BLaER1 (cell line): ENCODE data around the gene EMSY.

Experiments used
- H3K27ac ChIP-seq: shearing (Covaris generic); formaldehyde crosslinking; 2 replicates; pipeline ENCODE4 v1.8.1; 2022
- H3K27me3 ChIP-seq: shearing (Covaris generic); formaldehyde crosslinking; 2 replicates; pipeline ENCODE4 v1.8.1; 2022
- H3K36me3 ChIP-seq: shearing (Covaris generic); formaldehyde crosslinking; 2 replicates; pipeline ENCODE4 v1.8.1; 2022
- H3K4me1 ChIP-seq: shearing (Covaris generic); formaldehyde crosslinking; 2 replicates; pipeline ENCODE4 v1.8.1; 2022
- H3K4me2 ChIP-seq: shearing (Covaris generic); formaldehyde crosslinking; 2 replicates; pipeline ENCODE4 v1.8.1; 2022
- H3K4me3 ChIP-seq: shearing (Covaris generic); formaldehyde crosslinking; 2 replicates; pipeline ENCODE4 v1.8.1; 2022
- H3K9ac ChIP-seq: shearing (Covaris generic); formaldehyde crosslinking; 2 replicates; pipeline ENCODE4 v1.8.1; 2022
- H3K9me3 ChIP-seq: shearing (Covaris generic); formaldehyde crosslinking; 2 replicates; pipeline ENCODE4 v1.8.1; 2022
- H4K20me1 ChIP-seq: shearing (Covaris generic); formaldehyde crosslinking; 2 replicates; pipeline ENCODE4 v1.8.1; 2022
- Cebpa-rat ChIP-seq: shearing (Covaris generic); IDR thresholded peaks from 2 replicates; pipeline ENCODE4 v1.8.1; 2022

The EMSY gene

DNA sequence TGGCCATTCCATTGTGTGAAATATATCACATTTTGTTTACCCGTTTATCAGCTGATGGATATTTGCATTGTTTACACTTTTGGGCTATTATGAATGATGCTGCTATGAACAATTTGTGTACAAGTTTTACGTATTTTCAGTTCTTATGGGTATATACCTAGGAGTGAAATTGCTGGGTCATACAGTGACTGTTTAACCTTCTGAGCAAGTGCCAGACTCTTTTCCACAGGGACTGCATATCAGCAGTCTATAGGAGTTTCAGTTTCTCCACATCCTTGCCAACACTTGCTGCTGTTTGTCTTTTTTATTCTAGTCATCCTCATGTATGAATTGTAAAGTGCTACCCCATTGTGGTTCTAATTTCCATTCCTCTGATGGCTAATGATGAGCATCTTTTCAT lies 108.2 kb downstream of the EMSY start:
- Histone ChIP-seq H3K27ac (no peak overlapping the region), H3K9ac (no peak overlapping the region), H3K27me3 (no peaks in the 10 kb centered on the region), H3K4me2 (no peak overlapping the region), H4K20me1 (no peaks in the 10 kb centered on the region), H3K36me3 (peaks cover 11% of the 10 kb centered on the region; the same call in 1 of the 2 replicates), H3K9me3 (no peaks in the 10 kb centered on the region), H3K4me3 (no peak overlapping the region), H3K4me1 (no peaks in the 10 kb centered on the region)
- no peak for TF ChIP-seq Cebpa-rat

DNA sequence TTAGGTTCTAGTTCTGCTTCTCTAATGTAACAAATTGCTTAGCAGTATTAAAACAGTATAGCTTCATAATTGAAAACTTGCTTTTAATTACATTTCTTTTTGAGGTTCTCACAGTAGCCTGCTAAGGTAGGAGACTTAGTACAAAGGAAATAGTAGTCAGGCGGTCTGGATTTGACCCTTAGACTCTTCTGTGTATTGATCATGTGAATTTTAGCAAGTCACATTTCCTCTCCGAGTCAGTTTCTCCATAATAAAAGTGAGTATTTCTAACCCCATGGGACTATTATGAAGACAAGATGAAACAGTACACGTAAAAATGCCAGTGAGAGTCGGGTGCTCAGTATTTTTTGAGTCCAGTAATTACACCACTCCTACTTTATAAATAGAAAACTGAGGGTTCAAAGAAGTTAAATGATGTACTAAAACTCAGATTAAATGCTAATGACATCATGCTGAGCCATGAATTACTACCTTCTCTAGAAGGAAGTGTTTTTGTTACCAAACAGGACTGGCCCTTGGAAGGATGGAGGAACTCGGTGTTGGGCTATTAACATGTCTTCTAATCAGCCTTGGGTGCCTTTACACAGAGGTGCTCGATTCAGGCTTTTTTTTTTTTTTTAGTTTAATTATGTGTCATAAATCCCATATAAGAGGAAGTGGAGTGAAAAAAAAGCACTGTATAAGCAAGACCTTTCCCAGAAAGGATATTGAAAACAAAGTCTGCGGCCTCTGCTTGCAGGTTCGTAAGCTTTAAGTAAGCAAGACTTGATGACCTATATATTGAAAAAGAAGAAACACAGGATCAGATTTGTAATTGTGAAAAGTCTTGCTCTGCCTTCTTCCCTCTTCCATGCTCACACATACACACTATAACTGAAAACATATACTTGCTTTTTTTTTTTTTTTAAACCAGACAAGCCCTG lies 109.0 kb downstream of the EMSY start:
- Histone ChIP-seq H3K9ac (no peak overlapping the region), H4K20me1 (no peaks in the 10 kb centered on the region), H3K4me1 (no peaks in the 10 kb centered on the region), H3K36me3 (peaks cover 10% of the 10 kb centered on the region; the same call in 1 of the 2 replicates), H3K27me3 (no peaks in the 10 kb centered on the region), H3K27ac (no peak overlapping the region), H3K9me3 (no peaks in the 10 kb centered on the region), H3K4me3 (no peak overlapping the region), H3K4me2 (no peak overlapping the region)
- TF ChIP-seq Cebpa-rat, result no peak

DNA sequence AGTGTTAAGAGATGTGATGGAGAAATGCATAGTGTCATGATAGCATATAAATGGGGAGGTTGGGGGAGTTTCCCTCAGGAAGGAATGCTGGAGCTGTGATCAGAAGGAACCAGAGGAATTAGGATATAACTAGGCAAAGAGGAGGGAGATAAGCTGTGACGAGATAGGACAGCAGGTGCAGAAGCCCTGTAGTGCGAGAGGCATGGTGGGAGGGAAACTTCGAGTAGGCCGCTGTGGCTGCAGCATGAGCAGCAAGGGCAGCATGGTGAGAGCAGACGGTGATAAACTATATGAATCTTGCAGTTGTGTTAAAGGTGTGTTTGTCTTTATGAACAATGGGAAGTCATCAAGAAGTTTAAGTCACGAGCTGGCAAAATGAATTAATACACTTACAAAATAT lies 109.9 kb downstream of the EMSY start:
- Histone ChIP-seq H3K4me1 (peaks cover 7% of the 10 kb centered on the region), H3K4me3 (no peak overlapping the region), H3K27me3 (no peaks in the 10 kb centered on the region), H3K36me3 (peaks cover 4% of the 10 kb centered on the region; the same call in 1 of the 2 replicates), H3K9me3 (no peaks in the 10 kb centered on the region), H3K27ac (no peak overlapping the region), H3K4me2 (no peak overlapping the region), H4K20me1 (no peaks in the 10 kb centered on the region), H3K9ac (no peak overlapping the region)
- TF ChIP-seq Cebpa-rat, result no peak

DNA sequence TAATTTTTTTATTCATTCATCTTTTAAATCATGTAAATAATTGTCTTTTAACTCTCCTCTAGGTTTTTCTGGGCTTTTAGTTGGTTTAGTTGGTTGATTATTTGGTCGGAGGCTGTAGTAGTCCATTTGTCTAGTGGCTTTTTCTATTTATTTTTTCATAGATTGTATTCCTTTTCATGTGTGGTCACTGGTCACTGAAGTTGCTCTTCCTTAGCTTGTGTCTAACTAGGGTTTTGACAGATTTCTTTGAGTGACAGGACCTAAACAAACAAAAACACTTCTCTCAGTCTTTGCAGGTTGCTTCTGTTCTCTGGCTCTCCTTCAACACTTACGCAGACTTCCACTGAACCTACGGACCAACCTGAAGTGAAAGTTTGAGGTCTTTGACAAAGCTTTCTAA lies 112.6 kb downstream of the EMSY start:
- no peaks in the 10 kb centered on the region for H3K36me3 ChIP-seq
- H3K4me2 ChIP-seq, result no peak overlapping the region
- no peaks in the 10 kb centered on the region for H4K20me1 ChIP-seq

DNA sequence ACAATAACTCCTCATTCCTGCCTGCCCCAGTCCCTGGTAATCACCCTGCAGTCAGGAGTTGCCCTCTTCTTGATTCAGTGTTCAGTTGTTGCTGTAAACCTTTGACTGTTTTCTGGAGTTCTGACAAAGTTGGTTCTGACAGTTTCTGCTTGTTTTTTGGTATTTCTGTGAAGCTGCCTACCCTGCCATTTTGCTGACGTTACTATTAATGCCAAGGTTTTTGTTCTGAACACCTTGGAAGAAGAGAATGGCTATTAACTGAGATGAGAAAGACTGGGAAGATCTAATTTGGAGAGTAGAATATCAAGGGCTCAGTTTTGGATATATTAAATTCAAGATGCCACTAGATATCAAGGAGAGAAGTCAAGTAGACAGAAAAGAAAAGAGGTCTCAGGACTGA lies 113.7 kb downstream of the EMSY start:
- Histone ChIP-seq H4K20me1 (no peaks in the 10 kb centered on the region), H3K27ac (no peak overlapping the region), H3K4me1 (peaks cover 36% of the 10 kb centered on the region), H3K9ac (no peak overlapping the region), H3K4me2 (no peak overlapping the region), H3K36me3 (no peaks in the 10 kb centered on the region), H3K9me3 (peaks cover 5% of the 10 kb centered on the region), H3K27me3 (no peaks in the 10 kb centered on the region), H3K4me3 (no peak overlapping the region)
- TF ChIP-seq Cebpa-rat, result no peak

More for the DNA sequence above, 112.6 kb downstream of the EMSY start:
- Histone ChIP-seq H3K4me1 (peaks cover 34% of the 10 kb centered on the region), H3K9ac (no peak overlapping the region), H3K27me3 (no peaks in the 10 kb centered on the region), H3K4me3 (no peak overlapping the region), H3K9me3 (no peaks in the 10 kb centered on the region), H3K27ac (no peak overlapping the region)
- no peak for TF ChIP-seq Cebpa-rat

DNA sequence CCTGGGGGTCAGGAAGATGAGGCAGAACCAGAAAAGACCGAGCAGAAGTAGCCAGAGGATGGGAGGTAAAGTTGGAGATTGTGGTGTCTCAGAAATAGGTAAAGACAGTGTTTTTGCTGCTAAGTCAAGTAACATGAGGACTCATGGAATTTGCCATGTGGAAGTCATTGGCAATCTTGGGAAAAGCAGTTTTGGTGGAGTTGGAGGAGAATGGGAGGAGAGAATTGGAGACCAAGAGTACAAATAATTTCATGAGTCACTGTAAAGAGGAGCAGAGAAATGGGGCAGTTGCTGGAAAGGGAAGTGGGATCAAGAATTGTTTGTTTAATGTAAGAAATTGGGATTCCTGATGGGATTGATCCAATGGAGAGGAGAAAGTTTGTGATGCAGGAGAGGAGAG lies 114.1 kb downstream of the EMSY start:
- Histone ChIP-seq H3K4me3 (no peak overlapping the region), H3K36me3 (no peaks in the 10 kb centered on the region), H3K27me3 (no peaks in the 10 kb centered on the region), H3K4me2 (no peak overlapping the region), H3K27ac (no peak overlapping the region), H4K20me1 (no peaks in the 10 kb centered on the region), H3K9me3 (peaks cover 9% of the 10 kb centered on the region), H3K9ac (no peak overlapping the region), H3K4me1 (peaks cover 36% of the 10 kb centered on the region)
- no peak for TF ChIP-seq Cebpa-rat

DNA sequence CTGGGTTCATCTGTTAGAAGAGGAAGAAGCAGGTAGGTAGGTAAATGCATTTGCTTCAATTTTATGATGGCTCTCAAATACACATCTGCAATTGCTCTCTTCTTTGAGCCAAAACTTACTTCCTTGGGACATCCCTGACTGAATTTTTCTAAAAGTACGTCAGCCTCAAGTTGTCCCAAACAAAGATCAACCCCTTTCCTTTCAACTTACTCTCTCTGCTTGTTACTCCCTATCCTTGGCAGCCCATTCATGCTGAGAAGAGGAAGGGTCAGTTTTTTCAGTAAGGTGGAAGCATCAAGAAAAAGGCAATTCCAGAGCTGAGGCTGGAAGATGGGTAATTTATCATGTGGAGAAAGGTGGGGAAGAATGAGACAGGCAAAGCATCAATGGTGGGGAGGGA lies 114.5 kb downstream of the EMSY start:
- Histone ChIP-seq H3K4me1 (peaks cover 41% of the 10 kb centered on the region), H3K27ac (no peak overlapping the region), H3K36me3 (no peaks in the 10 kb centered on the region), H3K4me3 (no peak overlapping the region), H4K20me1 (no peaks in the 10 kb centered on the region), H3K9me3 (peaks cover 11% of the 10 kb centered on the region), H3K9ac (no peak overlapping the region), H3K27me3 (no peaks in the 10 kb centered on the region), H3K4me2 (peak overlapping the region; percentile 81)
- TF ChIP-seq Cebpa-rat, result no peak

DNA sequence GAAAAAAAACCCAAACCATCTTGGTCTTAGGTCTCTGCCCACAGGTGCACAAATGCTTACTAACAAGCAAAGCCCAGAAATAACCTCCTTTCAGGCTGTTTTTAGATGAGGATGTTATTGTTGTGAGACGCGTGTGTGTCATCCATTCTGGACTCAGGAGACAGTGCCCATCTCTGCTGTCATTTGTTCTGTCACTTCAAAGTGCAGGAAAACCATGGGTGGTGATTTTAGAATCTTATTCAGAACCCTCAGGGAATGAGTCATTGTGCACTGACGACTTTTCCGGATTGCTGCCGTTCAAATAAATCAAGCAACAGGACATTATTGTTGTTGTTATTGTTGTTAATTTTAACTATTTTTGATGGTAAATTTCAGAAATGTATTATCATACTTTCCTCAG lies 115.4 kb downstream of the EMSY start:
- TF ChIP-seq Cebpa-rat, result no peak
- Histone ChIP-seq H3K4me1 (peaks cover 44% of the 10 kb centered on the region), H3K4me3 (no peak overlapping the region), H4K20me1 (no peaks in the 10 kb centered on the region), H3K27me3 (no peaks in the 10 kb centered on the region), H3K27ac (peak overlapping the region; percentile 52; the same call in 1 of the 2 replicates), H3K9ac (peak overlapping the region; percentile 17; the same call in 1 of the 2 replicates), H3K9me3 (peaks cover 11% of the 10 kb centered on the region), H3K36me3 (no peaks in the 10 kb centered on the region), H3K4me2 (peak overlapping the region; percentile 81)

DNA sequence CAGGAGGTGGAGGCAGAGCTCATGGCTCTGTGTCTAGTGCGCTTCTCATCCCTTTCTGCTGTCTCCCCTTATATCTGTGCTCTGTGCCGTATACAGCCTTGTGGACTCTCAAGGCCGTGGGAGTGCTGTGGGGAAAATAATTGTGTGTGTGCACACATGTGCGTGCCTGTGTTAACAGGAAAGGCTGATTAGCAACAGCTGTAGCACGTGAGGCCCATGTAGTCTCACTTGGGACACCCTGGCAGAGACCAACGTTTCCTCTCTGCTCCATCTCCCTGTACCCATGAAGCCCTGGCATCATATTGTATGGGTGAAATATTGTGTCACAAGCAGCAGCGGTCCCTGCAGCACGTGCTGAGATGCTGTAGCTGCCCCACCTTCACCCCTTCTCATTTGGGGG lies 116.4 kb downstream of the EMSY start:
- H3K4me1 ChIP-seq, result peaks cover 44% of the 10 kb centered on the region
- H3K36me3 ChIP-seq, result no peaks in the 10 kb centered on the region
- H3K9me3 ChIP-seq, result peaks cover 11% of the 10 kb centered on the region
- H3K9ac ChIP-seq, result no peak overlapping the region; the same call in 1 of the 2 replicates
- no peak for TF ChIP-seq Cebpa-rat
- H3K27me3 ChIP-seq, result no peaks in the 10 kb centered on the region
- no peaks in the 10 kb centered on the region for H4K20me1 ChIP-seq
- peak overlapping the region; percentile 52; the same call in 1 of the 2 replicates for H3K27ac ChIP-seq
- H3K4me3 ChIP-seq, result no peak overlapping the region
- peak overlapping the region; percentile 81 for H3K4me2 ChIP-seq

DNA sequence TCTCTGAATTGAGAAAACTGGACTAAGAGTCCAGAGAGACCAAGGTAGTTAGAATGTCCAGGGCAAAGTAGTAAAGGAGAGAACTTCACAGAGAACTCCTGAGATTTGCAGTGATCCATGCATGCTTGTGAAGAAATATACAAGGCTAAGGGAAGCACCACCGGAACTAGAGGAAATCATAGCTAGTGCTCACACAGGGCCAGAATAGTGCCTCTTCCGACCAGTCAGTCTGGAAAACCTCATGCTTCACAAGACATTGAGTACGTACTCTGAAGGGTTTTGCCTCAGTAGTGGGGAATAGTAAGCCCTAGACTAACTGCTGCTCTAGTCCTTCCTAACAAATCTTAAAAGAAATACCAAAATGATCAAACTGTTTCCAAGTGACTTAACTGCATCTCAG lies 117.7 kb downstream of the EMSY start:
- H3K36me3 ChIP-seq, result no peaks in the 10 kb centered on the region
- H3K9me3 ChIP-seq, result peaks cover 11% of the 10 kb centered on the region
- H3K4me1 ChIP-seq, result peaks cover 44% of the 10 kb centered on the region
- no peak for TF ChIP-seq Cebpa-rat
- no peaks in the 10 kb centered on the region for H4K20me1 ChIP-seq
- H3K4me3 ChIP-seq, result no peak overlapping the region
- no peak overlapping the region for H3K27ac ChIP-seq
- no peaks in the 10 kb centered on the region for H3K27me3 ChIP-seq
- H3K4me2 ChIP-seq, result peak overlapping the region; percentile 81; the same call in 1 of the 2 replicates
- no peak overlapping the region for H3K9ac ChIP-seq
